Measurements from ENCODE around the gene KLHL34.
A peak's percentile ranks its signal among the peaks of the same experiment; 100 is the strongest.

Gene KLHL34

GRCh38 chrX:21655901-21656586 lies 2.1 kb downstream of the KLHL34 start:
- no peak for DNase-seq (ENCODE audit: low read depth)

GRCh38 chrX:21645886-21646285 lies 12.2 kb downstream of the KLHL34 start:
- no peak for DNase-seq (ENCODE audit: low read depth)

- DNase-seq (ENCODE audit: low read depth): peak; percentile 0
Observed at GRCh38 chrX:21645431-21645830, 12.7 kb downstream of the KLHL34 start.

- no peak for DNase-seq (ENCODE audit: low read depth)
Observed at GRCh38 chrX:21639775-21640174, 18.4 kb downstream of the KLHL34 start.

GRCh38 chrX:21638311-21638710 lies 19.8 kb downstream of the KLHL34 start:
- DNase-seq (ENCODE audit: low read depth): no peak

GRCh38 chrX:21632027-21632426 lies 26.1 kb downstream of the KLHL34 start:
- no peak for DNase-seq (ENCODE audit: low read depth)

GRCh38 chrX:21623778-21624501 lies 34.2 kb downstream of the KLHL34 start:
- DNase-seq (ENCODE audit: low read depth): no peak

- DNase-seq (ENCODE audit: low read depth): no peak
Observed at GRCh38 chrX:21620234-21620633, 37.9 kb downstream of the KLHL34 start.

GRCh38 chrX:21616386-21616785 lies 41.7 kb downstream of the KLHL34 start:
- DNase-seq (ENCODE audit: low read depth): no peak

GRCh38 chrX:21612154-21612553 lies 46.0 kb downstream of the KLHL34 start:
- DNase-seq (ENCODE audit: low read depth): no peak

- DNase-seq (ENCODE audit: low read depth): no peak
Observed at GRCh38 chrX:21610168-21610567, 48.0 kb downstream of the KLHL34 start.

- no peak for DNase-seq (ENCODE audit: low read depth)
Observed at GRCh38 chrX:21606002-21606401, 52.1 kb downstream of the KLHL34 start.

Measured in fibroblast of gingiva (primary cell).